AG04450 (cell line): Measurements from ENCODE around the gene PAPOLA. TPM values are rescaled to one million over a fixed set of nuclear protein-coding genes. Genes with fewer than 3 reads are reported as not detected.

Experiments
- CTCF ChIA-PET: fragments of 300-600, 350-600 bp; formaldehyde crosslinking; extraction: SDS; loops from one replicate; lab custom pipeline; 2022; ENCODE audit warnings: antibody characterized with exemption, inconsistent platforms; lab: Charles Lee
- POLR2A ChIA-PET: fragments of 350-600 bp; formaldehyde crosslinking; extraction: SDS; loops from one replicate; lab custom pipeline; 2021; ENCODE audit warnings: antibody characterized with exemption, inconsistent platforms; lab: Yijun Ruan, JAX
- DNase-seq: peaks from one replicate; pipeline ENCODE4 v3.0.0-alpha.2; 2011; ENCODE audit warnings: low read depth, low spot score
- H3K27ac ChIP-seq: one replicate; pipeline ENCODE4 v1.5.1; 2012; ENCODE audit warnings: low read depth, low read length, control low read depth
- H3K27me3 ChIP-seq: one replicate; pipeline ENCODE4 v1.6.0; 2012; ENCODE audit warnings: low read length; ENCODE audit not compliant: control insufficient read depth, insufficient read depth
- H3K4me3 ChIP-seq: 2 replicates; pipeline ENCODE4 v1.5.1; 2011; ENCODE audit warnings: mild to moderate bottlenecking, low read depth, low read length, control low read depth
- H3K9me3 ChIP-seq: 2 replicates; pipeline ENCODE4 v1.5.1; 2012; ENCODE audit warnings: low read length; ENCODE audit not compliant: control insufficient read depth, insufficient read depth
- CTCF ChIP-seq: IDR thresholded peaks from 2 replicates; pipeline ENCODE4 v1.5.1; 2011; ENCODE audit warnings: low read depth, low read length, control low read depth, inconsistent platforms
- polyA plus RNA-seq: library from polyadenylated mRNA; depleted of rRNA; stranded (reverse); fragments of >200 nt; gene quantifications from 2 replicates; pipeline ENCODE4 v1.2.3, GENCODE V29; 2011

PAPOLA gene
- polyA plus RNA-seq, 1 experiment: 191 TPM

- TF ChIP-seq CTCF: no peak
- DNase-seq: no peak
- no peak overlapping the region for H3K4me3 ChIP-seq
- no peak overlapping the region for H3K27ac ChIP-seq
- CTCF ChIA-PET: interaction anchor here (2.6 kb wide), 1 partner anchor 20 kb away, joined by 9 read pairs; no protein-coding TSS in a partner anchor
- POLR2A ChIA-PET: no interaction called here
- H3K9me3 ChIP-seq: no peaks in the 10 kb centered on the region; the same call in 1 of the 2 replicates
- H3K27me3 ChIP-seq: peaks cover 66% of the 10 kb centered on the region
Measured at GRCh38 chr14:96587823-96588385, 85.7 kb downstream of the PAPOLA start.

GRCh38 chr14:96588410-96589257 is 86.5 kb downstream of the PAPOLA start:
- ChIA-PET POLR2A (no interaction called here), CTCF (interaction anchor here (2.6 kb wide), 1 partner anchor 21 kb away, joined by 9 read pairs; no protein-coding TSS in a partner anchor)
- Histone ChIP-seq H3K9me3 (no peaks in the 10 kb centered on the region; the same call in 1 of the 2 replicates), H3K27me3 (peaks cover 71% of the 10 kb centered on the region), H3K27ac (no peak overlapping the region), H3K4me3 (no peak overlapping the region)
- TF ChIP-seq CTCF: no peak
- no peak for DNase-seq

- H3K9me3 ChIP-seq: no peaks in the 10 kb centered on the region; the same call in 1 of the 2 replicates
- ChIA-PET POLR2A (interaction anchor here (0.6 kb wide), 1 partner anchor 36 kb away, joined by 6 read pairs; no protein-coding TSS in a partner anchor), CTCF (interaction anchor here (2.6 kb wide), 1 partner anchor 22 kb away, joined by 9 read pairs; no protein-coding TSS in a partner anchor)
- no peak for DNase-seq
- TF ChIP-seq CTCF: no peak
- no peak overlapping the region for H3K4me3 ChIP-seq
- H3K27me3 ChIP-seq: peaks cover 65% of the 10 kb centered on the region
- H3K27ac ChIP-seq: no peak overlapping the region
Measured at GRCh38 chr14:96589577-96589976, 87.4 kb downstream of the PAPOLA start.

- H3K9me3 ChIP-seq: no peaks in the 10 kb centered on the region; the same call in 1 of the 2 replicates
- TF ChIP-seq CTCF: no peak
- H3K4me3 ChIP-seq: no peak overlapping the region
- DNase-seq: no peak
- H3K27me3 ChIP-seq: peaks cover 58% of the 10 kb centered on the region
- POLR2A ChIA-PET: no interaction called here
- CTCF ChIA-PET: interaction anchor here (2.6 kb wide), 1 partner anchor 23 kb away, joined by 9 read pairs; no protein-coding TSS in a partner anchor
- no peak overlapping the region for H3K27ac ChIP-seq
Measured at GRCh38 chr14:96590190-96590864, 88.1 kb downstream of the PAPOLA start.
